Vagina (tissue), 2 donors: ENCODE results near the gene ZBTB40. TPM values are rescaled to one million over a fixed set of nuclear protein-coding genes. Genes with fewer than 3 reads are reported as not detected.

ENCODE experiments used
- DNase-seq, 2 donors: peaks; one replicate each; pipeline ENCODE4 v3.0.0-alpha.2; 2017; ENCODE audit errors: extremely low spot score in 2 of 2
- H3K27ac ChIP-seq: fragments of 200-600 bp; sonication (generic); one replicate; pipeline ENCODE4 v1.5.1; 2019
- H3K27me3 ChIP-seq: fragments of 200-600 bp; sonication (generic); one replicate; pipeline ENCODE4 v1.5.1; 2019
- H3K36me3 ChIP-seq, 2 donors: fragments of 200-600 bp; sonication (generic); one replicate each; pipeline ENCODE4 v1.5.1; 2017 to 2019
- H3K4me1 ChIP-seq: fragments of 200-600 bp; sonication (generic); one replicate; pipeline ENCODE4 v1.5.1; 2019
- H3K4me3 ChIP-seq, 2 donors: fragments of 200-600 bp; sonication (generic); 1 replicate in 1 of 2; 2 replicates in 1 of 2; pipeline ENCODE4 v1.5.1; 2016 to 2019
- H3K9me3 ChIP-seq: fragments of 200-600 bp; sonication (generic); one replicate; pipeline ENCODE4 v1.5.1; 2019
- POLR2A ChIP-seq, 2 donors: fragments of 450-650 bp; IDR thresholded peaks; one replicate each; pipeline ENCODE4 v1.6.1; 2017; ENCODE audit warnings: antibody characterized with exemption in 2 of 2, mild to moderate bottlenecking in 2 of 2, moderate library complexity in 2 of 2
- POLR2AphosphoS5 ChIP-seq, 2 donors: sonication (generic); formaldehyde crosslinking; IDR thresholded peaks; one replicate each; pipeline ENCODE4 v1.9.0; 2017; ENCODE audit warnings: antibody characterized with exemption in 2 of 2, mild to moderate bottlenecking in 2 of 2, low read depth in 1 of 2; ENCODE audit not compliant: insufficient read depth in 1 of 2
- intact Hi-C: fragments of 100-400 bp; cut with DNase I; formaldehyde crosslinking; loops from one replicate; pipeline ENCODE4 v1.15.1; 2023
- total RNA-seq: library from RNA; depleted of rRNA; stranded (reverse); fragments of >200 nt; gene quantifications from one replicate; pipeline ENCODE4 v1.2.3, GENCODE V29; 2016
- TF ChIP-seq, protein P1 (sequence below), 3 experiments: fragments of 450-650 bp in 2 of 3; fragments of 200-600 bp in 1 of 3; sonication (generic) in 1 of 3; IDR thresholded peaks; one replicate each; pipeline ENCODE4 v1.5.1; 2017 to 2019; ENCODE audit warnings: antibody characterized with exemption in 3 of 3, mild to moderate bottlenecking in 2 of 3, moderate library complexity in 2 of 3

ZBTB40 gene
- total RNA-seq, 1 donor from 2014 or later, result 14.7 TPM

DNA sequence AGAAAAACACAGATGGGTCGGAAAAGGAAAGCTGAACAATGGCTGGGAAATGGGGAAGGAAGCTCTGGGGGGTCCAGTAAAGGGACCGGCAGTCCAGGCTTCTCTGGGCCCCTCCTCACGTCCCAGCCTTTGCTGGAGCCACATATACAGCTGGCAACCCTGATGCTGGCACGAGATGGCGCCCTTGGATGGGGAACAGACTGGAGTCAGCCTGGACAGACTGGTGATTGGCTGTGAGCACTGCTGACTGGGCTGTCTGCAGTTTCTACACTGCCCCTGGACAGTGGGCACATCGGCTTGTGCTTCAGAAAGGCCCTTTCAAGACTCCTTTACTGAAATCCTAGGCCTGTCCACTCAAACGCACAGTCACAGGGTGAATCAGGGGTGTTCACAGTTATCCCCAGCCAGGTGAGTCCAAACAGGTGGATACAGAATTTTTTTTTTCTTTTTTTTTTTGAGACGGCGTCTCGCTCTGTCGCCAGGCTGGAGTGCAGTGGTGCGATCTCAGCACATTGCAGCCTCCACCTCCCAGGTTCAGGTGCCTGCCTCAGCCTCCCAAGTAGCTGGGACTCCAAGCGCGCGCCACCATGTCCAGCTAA, 31.1 kb upstream of the ZBTB40 start:
- TF ChIP-seq POLR2AphosphoS5 (IDR thresholded peaks at IDR 0.05; ENCODE audit: insufficient read depth in 1 of 2, low read depth in 1 of 2), result no peak
- no peak for TF ChIP-seq POLR2A (IDR thresholded peaks at IDR 0.05)
- TF ChIP-seq, protein P1, sequence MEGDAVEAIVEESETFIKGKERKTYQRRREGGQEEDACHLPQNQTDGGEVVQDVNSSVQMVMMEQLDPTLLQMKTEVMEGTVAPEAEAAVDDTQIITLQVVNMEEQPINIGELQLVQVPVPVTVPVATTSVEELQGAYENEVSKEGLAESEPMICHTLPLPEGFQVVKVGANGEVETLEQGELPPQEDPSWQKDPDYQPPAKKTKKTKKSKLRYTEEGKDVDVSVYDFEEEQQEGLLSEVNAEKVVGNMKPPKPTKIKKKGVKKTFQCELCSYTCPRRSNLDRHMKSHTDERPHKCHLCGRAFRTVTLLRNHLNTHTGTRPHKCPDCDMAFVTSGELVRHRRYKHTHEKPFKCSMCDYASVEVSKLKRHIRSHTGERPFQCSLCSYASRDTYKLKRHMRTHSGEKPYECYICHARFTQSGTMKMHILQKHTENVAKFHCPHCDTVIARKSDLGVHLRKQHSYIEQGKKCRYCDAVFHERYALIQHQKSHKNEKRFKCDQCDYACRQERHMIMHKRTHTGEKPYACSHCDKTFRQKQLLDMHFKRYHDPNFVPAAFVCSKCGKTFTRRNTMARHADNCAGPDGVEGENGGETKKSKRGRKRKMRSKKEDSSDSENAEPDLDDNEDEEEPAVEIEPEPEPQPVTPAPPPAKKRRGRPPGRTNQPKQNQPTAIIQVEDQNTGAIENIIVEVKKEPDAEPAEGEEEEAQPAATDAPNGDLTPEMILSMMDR (IDR thresholded peaks at IDR 0.05), result peak in 2 of 3 experiments; percentile 5 to 40
- Histone ChIP-seq H3K27ac (no peak overlapping the region), H3K4me1 (peaks cover 5% of the 10 kb centered on the region), H3K36me3 (no peaks in the 10 kb centered on the region), H3K9me3 (no peaks in the 10 kb centered on the region), H3K27me3 (no peaks in the 10 kb centered on the region), H3K4me3 (no peak overlapping the region)
- peak in 1 of 2 donors; percentile 62 for DNase-seq
- intact Hi-C loops, result no loop called here

DNA sequence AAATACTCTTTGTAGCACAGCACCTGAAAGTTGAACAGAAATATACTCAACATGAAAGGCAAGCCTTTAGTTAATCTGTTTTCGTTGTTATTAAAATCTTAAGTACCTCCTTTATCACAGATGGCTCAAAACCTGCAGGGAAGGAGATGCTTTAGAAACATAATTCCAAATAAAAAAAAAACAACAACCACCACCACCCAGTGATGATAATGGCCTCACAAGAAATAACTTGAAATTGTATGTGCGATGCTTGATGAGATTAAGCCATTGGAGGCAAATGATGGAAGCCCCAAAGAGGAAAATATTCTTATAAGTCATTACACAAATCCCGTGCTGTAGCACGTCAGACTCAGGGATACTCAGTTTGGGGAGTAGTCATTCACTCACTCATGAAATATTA, 24.9 kb upstream of the ZBTB40 start:
- Histone ChIP-seq H3K4me1 (no peaks in the 10 kb centered on the region), H3K9me3 (no peaks in the 10 kb centered on the region), H3K36me3 (no peaks in the 10 kb centered on the region), H3K27ac (no peak overlapping the region), H3K4me3 (no peak overlapping the region), H3K27me3 (no peaks in the 10 kb centered on the region)
- no peak for DNase-seq
- intact Hi-C loops, result no loop called here
- TF ChIP-seq, protein P1 (IDR thresholded peaks at IDR 0.05), result no peak
- TF ChIP-seq POLR2AphosphoS5 (IDR thresholded peaks at IDR 0.05; ENCODE audit: insufficient read depth in 1 of 2, low read depth in 1 of 2), result no peak
- no peak for TF ChIP-seq POLR2A (IDR thresholded peaks at IDR 0.05)

DNA sequence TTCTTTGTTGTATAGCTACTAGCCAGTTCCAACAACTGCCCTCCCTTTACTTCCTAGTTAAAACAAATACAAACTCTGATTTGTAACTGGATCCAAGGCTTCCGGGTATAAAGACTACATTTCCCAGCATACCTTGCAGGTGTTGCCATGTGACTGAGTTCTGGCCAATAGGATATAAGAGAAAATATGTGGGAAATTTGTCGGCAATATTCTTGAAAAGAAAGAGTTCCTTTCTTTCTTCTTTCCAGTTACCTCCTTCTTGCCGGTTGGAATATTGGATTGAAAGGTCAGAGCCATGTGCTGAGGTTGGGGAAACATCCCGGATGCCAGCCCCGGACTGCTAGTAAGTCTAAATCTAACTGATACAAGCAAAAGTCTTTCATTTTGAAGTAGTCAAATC, 23.0 kb upstream of the ZBTB40 start:
- Histone ChIP-seq H3K4me3 (peak overlapping the region in 1 of 2 donors; percentile 15), H3K27me3 (no peaks in the 10 kb centered on the region), H3K27ac (no peak overlapping the region), H3K36me3 (no peaks in the 10 kb centered on the region), H3K4me1 (no peaks in the 10 kb centered on the region), H3K9me3 (no peaks in the 10 kb centered on the region)
- DNase-seq, result no peak
- TF ChIP-seq POLR2AphosphoS5 (IDR thresholded peaks at IDR 0.05; ENCODE audit: insufficient read depth in 1 of 2, low read depth in 1 of 2) (no peak), POLR2A (IDR thresholded peaks at IDR 0.05) (no peak)
- TF ChIP-seq, protein P1 (IDR thresholded peaks at IDR 0.05), result no peak
- intact Hi-C loops, result no loop called here

DNA sequence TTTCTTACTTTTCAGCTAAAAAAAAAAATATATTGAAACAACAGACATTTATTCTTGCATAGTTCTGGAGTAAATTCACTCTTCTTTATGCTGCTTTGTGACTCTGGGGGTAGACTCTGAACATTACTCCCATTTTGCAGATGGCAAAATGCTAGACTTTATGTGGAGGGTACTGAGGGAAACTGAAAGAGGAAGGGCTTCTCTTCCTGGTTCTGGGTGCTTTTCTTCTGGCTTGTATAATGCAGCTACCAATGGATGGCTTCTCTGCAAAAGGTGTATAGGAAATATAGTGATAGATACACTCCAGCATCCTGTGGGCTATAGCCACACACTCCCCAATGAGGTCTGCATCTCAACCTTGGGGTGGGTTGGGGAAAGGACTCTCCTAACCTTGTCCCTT, 19.7 kb upstream of the ZBTB40 start:
- no peaks in the 10 kb centered on the region for H3K27me3 ChIP-seq

DNA sequence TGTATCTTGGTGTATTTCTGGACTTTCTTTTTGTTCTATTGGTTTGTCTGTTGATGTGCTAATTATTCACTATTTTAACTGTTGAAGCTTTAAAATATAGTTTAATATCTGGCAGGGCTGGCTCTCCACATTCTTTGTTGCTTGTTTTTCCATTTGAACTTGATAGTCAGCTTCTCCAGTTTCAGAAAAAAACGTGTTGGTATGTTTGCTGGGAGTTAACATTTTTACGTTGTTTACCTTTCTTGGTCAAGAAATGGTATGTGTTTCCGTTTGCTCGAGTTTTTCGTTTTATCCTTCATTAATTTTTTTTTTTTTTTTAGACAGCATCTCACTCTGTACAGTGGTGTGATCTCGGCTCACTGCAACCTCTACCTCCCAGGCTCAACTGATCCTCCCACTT, 16.9 kb upstream of the ZBTB40 start:
- Histone ChIP-seq H3K4me1 (no peaks in the 10 kb centered on the region), H3K27ac (no peak overlapping the region), H3K27me3 (no peaks in the 10 kb centered on the region), H3K9me3 (no peaks in the 10 kb centered on the region), H3K36me3 (no peaks in the 10 kb centered on the region), H3K4me3 (no peak overlapping the region)
- DNase-seq, result no peak
- intact Hi-C loops, result no loop called here
- TF ChIP-seq POLR2AphosphoS5 (IDR thresholded peaks at IDR 0.05; ENCODE audit: insufficient read depth in 1 of 2, low read depth in 1 of 2) (no peak), POLR2A (IDR thresholded peaks at IDR 0.05) (no peak)
- TF ChIP-seq, protein P1 (IDR thresholded peaks at IDR 0.05), result no peak

More for the DNA sequence above, 19.7 kb upstream of the ZBTB40 start:
- no peak overlapping the region for H3K27ac ChIP-seq
- no peak for DNase-seq
- no peaks in the 10 kb centered on the region for H3K36me3 ChIP-seq
- intact Hi-C loops, result no loop called here
- TF ChIP-seq POLR2AphosphoS5 (IDR thresholded peaks at IDR 0.05; ENCODE audit: insufficient read depth in 1 of 2, low read depth in 1 of 2), result no peak
- TF ChIP-seq, protein P1 (IDR thresholded peaks at IDR 0.05), result no peak
- H3K9me3 ChIP-seq, result no peaks in the 10 kb centered on the region
- H3K4me1 ChIP-seq, result no peaks in the 10 kb centered on the region
- no peak overlapping the region for H3K4me3 ChIP-seq
